Parathyroid adenoma (tissue), 2 donors: ENCODE results near the gene TTLL4.

Experiments
- H2AFZ ChIP-seq: fragments of 300-600 bp; sonication (generic); one replicate; pipeline ENCODE4 v1.7.0; 2017; ENCODE audit warnings: antibody characterized with exemption, mild to moderate bottlenecking
- H3K27ac ChIP-seq: fragments of 300-600 bp; sonication (generic); one replicate; pipeline ENCODE4 v1.7.0; 2017
- H3K27me3 ChIP-seq: fragments of 300-600 bp; sonication (generic); one replicate; pipeline ENCODE4 v1.7.0; 2017; ENCODE audit warnings: low read length; ENCODE audit not compliant: control insufficient read depth, insufficient read depth
- H3K36me3 ChIP-seq: fragments of 300-600 bp; sonication (generic); one replicate; pipeline ENCODE4 v1.7.0; 2017; ENCODE audit warnings: low read length; ENCODE audit not compliant: control insufficient read depth, insufficient read depth
- H3K4me1 ChIP-seq: fragments of 300-600 bp; sonication (generic); one replicate; pipeline ENCODE4 v1.7.0; 2017; ENCODE audit warnings: control low read depth
- H3K4me2 ChIP-seq: fragments of 300-600 bp; sonication (generic); one replicate; pipeline ENCODE4 v1.7.0; 2017; ENCODE audit warnings: low read length
- H3K4me3 ChIP-seq: fragments of 300-600 bp; sonication (generic); one replicate; pipeline ENCODE4 v1.7.0; 2017; ENCODE audit warnings: low read depth, low read length
- H3K79me2 ChIP-seq: fragments of 300-600 bp; sonication (generic); one replicate; pipeline ENCODE4 v1.7.0; 2017; ENCODE audit warnings: control low read depth
- H3K9ac ChIP-seq: fragments of 300-600 bp; sonication (generic); one replicate; pipeline ENCODE4 v1.7.0; 2017; ENCODE audit warnings: mild to moderate bottlenecking
- H3K9me3 ChIP-seq: fragments of 300-600 bp; sonication (generic); one replicate; pipeline ENCODE4 v1.7.0; 2017; ENCODE audit warnings: low read length; ENCODE audit not compliant: control insufficient read depth
- CTCF ChIP-seq: fragments of 300-600 bp; sonication (generic); IDR thresholded peaks from one replicate; pipeline ENCODE4 v1.7.0; 2017; ENCODE audit warnings: antibody characterized with exemption, mild to moderate bottlenecking
- donor health status: primary hyperparathyroidism.

TTLL4 gene

DNA sequence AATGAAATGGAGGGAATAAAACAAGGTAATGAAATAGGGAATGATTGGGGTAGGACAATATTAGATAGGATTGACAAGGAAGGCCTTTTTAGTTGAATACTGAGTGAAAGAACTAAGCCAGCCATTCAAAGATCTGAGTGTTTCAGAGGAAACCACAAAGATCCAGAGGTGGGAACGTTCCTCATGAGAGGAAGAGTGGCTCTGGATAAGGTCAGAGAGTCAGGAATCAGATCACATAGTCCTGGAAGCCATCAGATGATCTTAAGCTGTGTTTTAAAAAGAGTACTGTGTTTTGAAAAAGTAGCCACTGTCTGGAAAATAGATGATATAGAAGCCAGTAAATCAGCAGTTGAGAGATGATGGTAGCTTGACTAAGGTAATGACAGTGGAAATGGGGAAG, 11.8 kb downstream of the TTLL4 start:
- no peak overlapping the region for H3K4me2 ChIP-seq
- no peaks in the 10 kb centered on the region for H3K9me3 ChIP-seq

DNA sequence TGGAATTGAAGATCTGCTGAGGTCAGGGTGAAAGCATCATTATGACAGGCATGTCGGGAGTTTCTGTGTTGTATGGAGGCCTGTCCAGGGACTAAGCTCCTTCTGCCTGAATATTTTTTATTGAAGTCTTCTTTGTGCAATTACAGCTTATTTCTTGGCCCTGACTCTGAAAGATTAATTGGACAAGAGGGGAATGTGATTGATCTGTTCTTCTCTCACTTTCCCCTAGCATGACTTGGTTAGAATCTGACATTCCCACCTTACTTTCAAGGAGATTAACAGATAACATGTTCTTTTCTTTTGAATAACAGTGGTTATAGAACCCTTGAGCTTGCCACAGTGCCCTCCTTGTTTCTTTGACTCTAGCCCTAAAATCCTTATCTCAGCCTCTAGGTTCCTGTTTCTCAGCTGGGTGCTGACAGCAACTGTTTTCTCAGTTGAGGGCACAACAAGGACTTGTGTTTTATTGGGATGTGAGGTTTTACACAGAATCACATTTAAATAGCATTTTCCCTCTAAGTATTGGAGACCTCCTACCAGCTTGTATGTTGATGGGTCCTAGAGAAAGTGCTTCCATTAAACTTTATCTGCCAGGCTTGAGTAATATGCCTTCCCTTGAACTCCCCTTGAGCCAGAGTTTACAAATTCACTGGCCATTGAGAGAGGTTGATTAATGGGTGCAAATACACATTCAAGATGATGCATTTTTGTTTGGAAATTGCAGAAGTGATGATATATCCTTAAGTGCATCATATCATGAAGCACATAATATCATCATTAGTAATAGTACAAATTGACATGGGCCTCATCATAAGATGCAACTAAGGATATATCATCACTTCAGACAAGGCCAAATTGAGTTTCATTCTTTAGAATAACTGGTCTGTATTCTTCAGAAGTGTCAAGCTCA, 12.5 kb downstream of the TTLL4 start:
- H3K4me3 ChIP-seq: no peak overlapping the region
- H3K4me1 ChIP-seq: peaks cover 8% of the 10 kb centered on the region
- peak overlapping the region; percentile 18 for H3K4me2 ChIP-seq
- H3K79me2 ChIP-seq: peaks cover 17% of the 10 kb centered on the region
- no peaks in the 10 kb centered on the region for H3K36me3 ChIP-seq
- no peaks in the 10 kb centered on the region for H3K9me3 ChIP-seq
- H3K27me3 ChIP-seq: no peaks in the 10 kb centered on the region
- H3K27ac ChIP-seq: peak overlapping the region; percentile 30
- no peak overlapping the region for H2AFZ ChIP-seq
- TF ChIP-seq CTCF: no peak
- H3K9ac ChIP-seq: no peak overlapping the region

More for the DNA sequence above, 11.8 kb downstream of the TTLL4 start:
- Histone ChIP-seq H3K4me1 (peaks cover 8% of the 10 kb centered on the region), H3K9ac (no peak overlapping the region), H2AFZ (no peak overlapping the region), H3K27me3 (no peaks in the 10 kb centered on the region), H3K4me3 (no peak overlapping the region), H3K79me2 (peaks cover 14% of the 10 kb centered on the region), H3K36me3 (no peaks in the 10 kb centered on the region), H3K27ac (peak overlapping the region; percentile 30)
- no peak for TF ChIP-seq CTCF

GRCh38 chr2:218726004-218726574, 15.5 kb downstream of the TTLL4 start:
- no peaks in the 10 kb centered on the region for H3K27me3 ChIP-seq
- TF ChIP-seq CTCF: no peak
- H3K4me1 ChIP-seq: peaks cover 8% of the 10 kb centered on the region
- H3K9me3 ChIP-seq: no peaks in the 10 kb centered on the region
- H2AFZ ChIP-seq: no peak overlapping the region
- H3K36me3 ChIP-seq: no peaks in the 10 kb centered on the region
- no peak overlapping the region for H3K4me2 ChIP-seq
- peaks cover 19% of the 10 kb centered on the region for H3K79me2 ChIP-seq
- no peak overlapping the region for H3K9ac ChIP-seq
- H3K27ac ChIP-seq: no peak overlapping the region
- no peak overlapping the region for H3K4me3 ChIP-seq

DNA sequence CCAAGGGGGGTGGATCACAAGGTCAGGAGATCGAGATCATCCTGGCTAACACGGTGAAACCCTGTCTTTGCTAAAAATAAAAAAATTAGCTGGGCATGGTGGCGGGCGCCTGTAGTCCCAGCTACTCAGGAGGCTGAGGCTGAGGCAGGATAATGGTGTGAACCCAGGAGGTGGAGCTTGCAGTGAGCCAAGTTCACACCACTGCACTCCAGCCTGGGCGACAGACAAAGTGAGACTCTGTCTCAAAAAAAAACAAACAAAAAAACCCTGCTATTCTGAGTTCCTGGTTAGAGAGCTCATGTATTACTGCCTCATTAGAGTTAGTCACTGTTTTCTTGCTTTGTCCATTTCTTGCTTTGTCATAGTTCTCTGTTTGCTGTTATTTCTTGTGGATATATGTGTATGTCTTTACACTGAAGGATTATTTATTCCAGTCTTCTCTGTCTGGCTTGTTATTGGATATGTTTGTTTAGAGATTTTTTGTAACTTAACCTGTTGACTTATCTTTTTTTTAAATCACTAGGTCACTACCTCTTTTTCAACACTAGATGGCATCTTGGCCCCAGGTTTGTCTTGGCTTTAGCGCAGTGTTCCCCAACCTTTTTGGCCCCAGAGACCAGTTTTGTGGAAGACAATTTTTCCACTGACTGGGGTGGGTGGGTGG, 17.0 kb downstream of the TTLL4 start:
- TF ChIP-seq CTCF: no peak
- Histone ChIP-seq H3K27me3 (no peaks in the 10 kb centered on the region), H3K4me2 (no peak overlapping the region), H3K9me3 (no peaks in the 10 kb centered on the region), H3K4me3 (no peak overlapping the region), H3K9ac (no peak overlapping the region), H3K4me1 (peaks cover 8% of the 10 kb centered on the region), H3K27ac (no peak overlapping the region), H3K36me3 (no peaks in the 10 kb centered on the region), H2AFZ (no peak overlapping the region), H3K79me2 (peaks cover 19% of the 10 kb centered on the region)
